Hippocampal formation (tissue), 2 donors: ENCODE measurements around the gene SHISA5.
A peak's percentile ranks its signal among the peaks of the same experiment; 100 is the strongest.
"Not testable (repeated sequence)": the region's sequence is repeated elsewhere in the genome, so short reads cannot be mapped to it uniquely, and the experiment has no call there.

Experiments used
- DNase-seq, 2 donors: peaks; one replicate each; lab custom pipeline; 2025; lab: John Stamatoyannopoulos, UW

Gene SHISA5

DNA sequence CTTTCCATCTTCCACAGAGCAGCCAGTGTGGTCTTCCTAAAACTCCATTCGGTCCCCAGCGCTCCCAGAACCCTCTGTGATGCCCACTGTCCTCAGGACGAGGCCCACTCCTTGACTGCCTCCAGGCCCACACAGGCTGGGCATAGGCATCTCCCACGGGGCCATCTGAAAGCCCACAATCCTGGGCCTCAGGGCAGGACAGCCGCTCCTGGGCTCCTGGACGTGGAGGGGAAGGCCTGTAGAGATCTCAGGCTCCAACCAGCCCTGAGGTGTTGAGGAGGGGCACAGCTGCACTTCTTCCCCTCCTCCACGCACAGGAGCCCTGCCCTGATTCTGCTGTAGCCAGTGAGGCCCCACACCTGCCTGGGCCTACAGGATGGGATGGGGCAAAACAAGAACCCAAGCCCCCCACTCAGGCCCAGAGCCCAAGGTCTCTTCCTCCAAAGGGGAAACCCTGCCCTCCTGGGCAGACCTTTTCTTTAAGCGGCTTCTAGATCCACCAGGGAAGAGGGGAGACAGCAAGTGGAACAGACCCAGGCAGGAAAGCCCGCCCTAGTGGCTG, 25.9 kb downstream of the SHISA5 start:
- DNase-seq = no peak

DNA sequence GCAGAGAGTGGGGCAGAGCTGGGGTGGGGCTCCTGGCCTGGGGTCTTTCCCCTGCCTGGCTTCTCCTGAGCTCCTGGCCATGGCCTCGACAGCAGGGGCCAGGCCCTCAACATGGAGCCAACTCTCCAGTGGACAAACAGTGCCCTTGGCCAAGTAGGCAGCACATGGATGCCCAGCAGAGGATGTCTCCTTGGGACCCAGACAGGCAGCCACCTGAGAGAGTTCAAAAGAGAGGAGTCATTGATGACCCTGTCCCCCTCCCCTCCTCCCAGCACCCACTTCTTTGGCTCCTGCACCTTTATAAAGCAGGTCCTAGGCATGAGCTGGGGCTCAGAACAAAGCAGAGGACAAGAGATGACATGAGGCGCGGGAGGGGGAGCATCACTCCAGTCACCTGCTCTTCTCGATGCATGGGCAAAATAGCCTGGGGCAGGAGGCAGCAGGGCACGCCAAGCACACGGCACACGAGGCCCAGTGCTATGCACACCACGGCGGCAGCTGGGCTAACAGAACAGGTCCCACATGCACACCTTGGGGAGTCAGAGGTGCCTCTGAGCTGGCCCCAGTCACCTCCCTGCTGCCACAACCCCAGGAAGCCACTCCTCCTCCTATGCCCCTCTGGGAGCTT, 27.4 kb downstream of the SHISA5 start:
- no peak for DNase-seq

DNA sequence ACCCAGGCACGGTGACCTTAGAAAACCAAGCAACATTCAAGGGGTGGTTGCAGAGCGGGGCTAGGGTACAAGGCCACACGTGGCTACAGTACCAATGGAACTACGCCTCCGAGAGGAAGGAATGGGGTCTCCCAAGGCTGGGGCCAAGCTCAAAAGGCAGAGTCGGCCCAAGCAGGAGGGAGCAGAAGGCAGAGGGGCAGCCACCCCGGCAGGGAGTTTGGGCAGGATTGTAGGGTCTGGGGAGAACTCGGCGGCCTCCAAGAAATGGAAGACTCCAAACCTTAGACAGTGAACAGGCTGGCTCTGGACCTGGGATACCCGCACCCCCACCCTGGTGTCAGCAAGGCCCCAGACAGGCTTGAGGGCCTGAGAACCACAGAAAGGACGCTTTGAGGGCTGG, 28.8 kb downstream of the SHISA5 start:
- DNase-seq = no peak

DNA sequence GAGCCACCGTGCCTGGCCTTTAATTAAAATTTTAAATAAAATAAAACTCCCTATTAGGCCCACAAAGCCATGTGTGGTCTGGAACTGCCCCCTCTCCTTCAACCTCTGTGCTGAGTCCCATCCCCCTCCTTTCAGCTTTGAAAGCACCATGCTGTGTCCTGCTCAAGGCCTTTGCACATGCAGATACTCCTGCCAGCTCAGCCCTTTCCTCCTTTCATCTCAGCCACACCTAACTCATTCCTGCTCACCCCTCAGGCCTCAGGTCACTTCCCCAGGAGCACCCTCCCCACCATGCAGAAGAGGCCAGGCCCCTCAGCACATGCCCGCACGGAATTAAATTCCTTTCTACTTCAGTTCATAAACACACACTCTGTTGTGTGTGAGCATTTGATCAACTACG, 29.4 kb downstream of the SHISA5 start:
- no peak for DNase-seq

DNA sequence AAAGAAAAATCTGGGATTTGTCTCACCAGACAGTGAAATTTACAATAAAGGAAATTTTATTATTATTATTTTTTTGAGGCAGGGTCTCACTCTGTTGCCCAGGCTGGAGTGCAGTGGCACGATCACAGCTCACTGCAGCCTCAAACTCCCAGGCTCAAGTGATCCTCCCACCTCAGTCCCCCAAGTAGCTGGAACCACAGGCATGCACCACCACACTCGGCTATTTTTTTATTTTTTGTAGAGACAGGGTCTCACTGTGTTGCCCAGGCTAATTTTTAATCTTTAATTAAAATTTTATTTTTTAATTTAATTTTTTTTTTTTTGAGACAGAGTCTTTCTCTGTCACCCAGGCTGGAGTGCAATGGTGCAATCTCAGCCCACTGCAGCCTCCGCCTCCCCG, 29.9 kb downstream of the SHISA5 start:
- DNase-seq = not testable (repeated sequence)

DNA sequence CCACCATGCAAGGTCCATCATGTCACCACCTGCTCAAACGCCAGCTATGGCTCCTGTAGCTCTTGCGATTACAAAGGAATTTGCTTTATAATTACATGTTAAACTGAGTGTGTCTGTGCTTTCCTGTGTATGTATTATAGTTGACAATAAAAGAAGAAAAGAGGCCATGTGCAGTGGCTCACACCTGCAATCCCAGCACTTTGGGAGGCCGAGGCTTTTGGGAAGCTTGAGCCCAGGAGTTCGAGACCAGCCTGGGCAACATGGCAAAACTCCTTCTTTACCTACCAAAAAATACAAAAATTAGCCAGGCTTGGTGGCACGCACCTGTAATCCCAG, 30.4 kb downstream of the SHISA5 start:
- no peak for DNase-seq

DNA sequence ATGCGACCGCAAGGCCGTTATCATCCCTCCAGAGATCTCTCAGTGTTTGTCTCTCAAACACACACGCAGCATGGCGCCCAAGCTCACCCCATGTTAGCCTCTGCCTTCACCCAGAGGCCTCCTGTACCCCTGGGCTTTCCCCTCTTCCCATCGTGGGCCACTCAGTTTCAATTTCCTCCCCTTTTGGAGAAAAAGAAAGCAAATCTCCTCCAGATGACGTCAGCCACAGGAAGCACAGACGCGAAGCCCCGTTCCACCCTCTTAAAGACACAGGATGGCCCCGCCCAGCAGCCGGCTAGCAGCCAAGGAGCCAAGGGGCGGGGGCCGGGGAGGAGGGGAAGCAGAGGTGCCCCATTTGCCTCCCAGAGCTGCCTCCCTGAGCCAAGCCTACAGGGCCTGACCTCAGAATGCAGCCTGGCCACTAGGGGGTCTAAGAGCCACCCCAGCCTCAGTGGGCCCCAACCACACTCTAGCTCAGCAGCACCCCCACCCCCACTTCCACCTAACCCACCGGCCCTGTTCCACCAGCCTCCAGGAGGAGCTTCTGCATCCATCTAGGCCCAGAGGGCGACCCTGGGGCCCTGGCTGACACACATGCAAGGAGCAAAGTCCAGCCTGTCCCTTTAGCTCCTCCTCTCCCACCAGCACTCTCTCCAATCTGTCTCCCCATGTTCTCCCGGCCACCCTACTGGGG, 30.9 kb downstream of the SHISA5 start:
- DNase-seq = peak; percentile 77 to 78

DNA sequence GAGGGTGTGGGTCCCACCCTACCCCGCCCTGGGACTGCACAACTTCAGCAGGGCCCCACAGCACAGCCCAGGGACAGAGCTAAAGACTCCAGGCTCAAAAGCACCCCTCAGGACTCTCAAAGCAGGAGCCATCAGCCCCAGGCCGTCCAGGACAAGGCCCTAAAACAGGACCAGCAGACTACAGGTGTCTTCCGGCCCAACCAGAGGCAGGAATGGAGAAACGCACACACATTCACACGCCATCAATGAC, 31.4 kb downstream of the SHISA5 start:
- no peak for DNase-seq

DNA sequence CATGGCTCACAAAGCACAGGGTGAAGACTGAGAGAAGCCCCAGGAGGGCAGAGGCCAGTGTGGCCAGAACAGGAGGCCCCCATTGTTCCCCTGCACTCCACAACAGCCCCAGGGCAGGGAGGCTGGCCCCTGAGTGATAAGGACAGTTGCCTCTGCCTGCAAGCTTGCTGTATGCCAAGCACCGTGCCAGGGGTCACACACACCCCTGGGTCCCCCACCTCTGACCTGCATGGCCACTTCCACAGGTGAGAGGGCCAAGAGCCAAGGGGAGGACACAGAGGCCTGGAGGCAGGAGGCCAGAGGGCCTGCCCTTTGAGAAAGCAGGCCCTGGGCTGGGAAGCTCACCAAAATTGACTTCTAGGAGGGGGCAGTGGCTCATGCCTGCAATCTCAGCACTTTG, 33.7 kb downstream of the SHISA5 start:
- no peak for DNase-seq

DNA sequence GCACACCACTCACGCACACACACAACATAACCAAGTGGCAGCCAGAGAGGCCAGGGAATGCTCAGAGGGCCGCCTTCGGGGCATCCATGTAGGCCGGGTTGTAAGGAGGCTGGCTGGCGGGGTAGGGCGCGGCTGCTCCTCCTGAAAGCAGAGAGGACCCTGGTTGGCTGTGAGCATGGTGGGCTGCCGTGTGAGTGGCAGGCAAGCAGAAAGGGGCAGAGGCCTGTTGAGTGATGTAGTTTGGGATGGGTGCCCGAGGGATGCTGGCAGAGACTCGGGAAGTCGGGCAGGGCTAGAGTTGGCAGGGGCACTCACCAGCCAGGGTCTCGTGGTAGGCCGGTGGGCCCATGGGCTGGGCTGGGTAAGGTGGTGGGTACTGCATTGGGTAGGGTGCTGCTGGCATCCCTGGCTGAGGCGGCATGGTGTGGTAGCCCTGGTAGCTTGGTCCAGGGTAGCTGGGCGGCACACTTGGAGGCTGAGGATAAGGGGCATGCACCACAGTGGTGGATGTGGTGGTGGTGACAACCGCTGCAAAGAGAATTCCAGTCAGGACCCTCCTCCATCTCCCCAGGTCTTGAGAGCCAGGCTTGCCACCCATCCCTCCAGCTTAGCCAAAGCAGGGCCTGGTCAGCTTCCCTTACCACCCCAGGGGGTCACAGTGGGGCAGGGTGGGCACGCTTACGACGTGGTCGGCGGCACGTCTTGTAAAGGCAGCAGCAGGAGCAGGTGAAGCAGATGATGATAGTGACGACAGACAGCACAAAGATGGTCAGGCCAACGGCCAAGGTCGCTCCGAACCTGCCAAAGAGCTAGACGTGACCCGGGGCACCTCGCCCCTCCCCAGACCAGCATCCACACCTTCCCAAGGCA, 34.7 kb downstream of the SHISA5 start:
- no peak for DNase-seq

DNA sequence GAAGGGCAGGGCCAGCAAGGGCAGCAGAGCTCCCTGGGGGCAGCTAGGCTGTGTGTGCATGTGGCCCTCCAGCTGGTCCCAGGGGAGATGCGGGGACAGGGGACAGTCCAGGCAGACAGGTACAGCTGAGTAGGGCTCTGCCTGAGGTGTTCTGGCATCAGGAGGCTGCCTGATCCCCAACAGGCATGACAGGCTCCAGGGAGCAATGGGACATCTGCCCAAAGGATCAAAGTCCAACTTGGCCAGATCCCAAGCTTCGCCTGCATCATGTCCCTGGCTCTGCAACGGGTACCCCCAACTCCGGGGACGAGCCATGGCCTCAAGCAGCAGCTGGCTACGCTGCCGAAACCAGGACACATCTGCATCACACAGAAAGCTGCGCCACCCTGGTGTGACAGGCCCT, 35.6 kb downstream of the SHISA5 start:
- DNase-seq = no peak

DNA sequence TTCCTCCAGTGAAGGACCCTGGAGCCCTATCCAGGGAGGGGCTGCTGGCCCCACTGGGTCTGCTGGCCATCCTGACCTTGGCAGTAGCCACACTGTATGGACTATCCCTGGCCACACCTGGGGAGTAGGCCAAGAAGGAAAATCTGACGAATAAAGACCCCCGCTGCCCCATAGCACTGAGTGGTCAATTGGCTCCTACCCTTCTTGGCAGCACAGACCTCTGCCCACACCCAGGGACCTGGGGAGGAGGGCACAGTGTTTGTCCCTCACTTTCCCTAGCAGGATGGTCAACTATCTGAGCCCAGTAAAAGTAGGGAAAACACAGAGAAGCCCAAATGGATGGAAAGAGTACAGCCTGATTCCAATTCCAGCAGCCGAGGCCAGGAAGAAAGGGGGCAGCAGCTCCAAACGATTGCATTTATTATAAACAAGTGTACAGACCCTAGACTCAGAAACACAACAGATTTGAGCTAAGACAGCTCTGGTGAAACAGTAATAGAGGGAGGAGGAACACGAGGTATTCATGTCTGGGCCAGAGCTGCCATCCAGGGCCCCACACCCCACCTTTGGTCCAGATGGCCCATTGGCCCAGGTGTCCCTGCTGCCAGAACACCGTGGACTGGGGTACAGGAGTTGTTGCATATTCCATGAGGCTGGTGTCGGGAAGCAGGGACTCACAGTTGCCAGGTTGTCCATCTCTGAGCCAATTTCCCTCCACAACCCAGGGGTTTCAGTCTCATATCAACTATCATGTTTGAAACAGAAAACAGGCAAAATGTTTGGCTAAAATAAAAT, 36.3 kb downstream of the SHISA5 start:
- no peak for DNase-seq

DNA sequence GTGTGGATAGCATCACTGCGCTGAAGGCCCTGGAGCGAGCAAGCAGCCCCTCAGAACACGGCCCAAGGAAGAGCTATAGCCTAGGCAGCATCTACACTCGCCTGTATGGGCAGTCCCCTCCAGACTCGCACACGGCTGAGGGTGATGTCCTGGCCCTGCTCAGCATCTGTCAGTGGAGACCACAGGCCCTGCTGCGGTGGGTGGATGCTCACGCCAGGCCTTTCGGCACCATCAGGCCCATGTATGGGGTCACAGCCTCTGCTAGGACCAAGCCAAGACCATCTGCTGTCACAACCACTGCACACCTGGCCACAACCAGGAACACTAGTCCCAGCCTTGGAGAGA, 36.9 kb downstream of the SHISA5 start:
- DNase-seq = no peak

DNA sequence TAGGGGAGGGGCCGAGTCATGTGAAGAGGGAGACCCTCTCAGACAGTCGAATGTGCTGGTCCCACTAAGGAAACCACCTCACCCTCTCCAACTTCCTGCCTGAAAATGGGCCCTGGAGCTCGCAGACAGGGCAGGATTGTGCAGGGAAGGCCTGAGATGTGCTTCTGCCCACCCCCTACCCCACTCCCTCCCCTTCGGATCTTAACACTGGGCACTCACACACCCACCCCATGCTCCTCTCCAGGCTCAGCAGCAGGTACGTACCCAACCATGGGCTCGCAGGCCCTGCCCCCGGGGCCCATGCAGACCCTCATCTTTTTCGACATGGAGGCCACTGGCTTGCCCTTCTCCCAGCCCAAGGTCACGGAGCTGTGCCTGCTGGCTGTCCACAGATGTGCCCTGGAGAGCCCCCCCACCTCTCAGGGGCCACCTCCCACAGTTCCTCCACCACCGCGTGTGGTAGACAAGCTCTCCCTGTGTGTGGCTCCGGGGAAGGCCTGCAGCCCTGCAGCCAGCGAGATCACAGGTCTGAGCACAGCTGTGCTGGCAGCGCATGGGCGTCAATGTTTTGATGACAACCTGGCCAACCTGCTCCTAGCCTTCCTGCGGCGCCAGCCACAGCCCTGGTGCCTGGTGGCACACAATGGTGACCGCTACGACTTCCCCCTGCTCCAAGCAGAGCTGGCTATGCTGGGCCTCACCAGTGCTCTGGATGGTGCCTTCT, 37.4 kb downstream of the SHISA5 start:
- no peak for DNase-seq

DNA sequence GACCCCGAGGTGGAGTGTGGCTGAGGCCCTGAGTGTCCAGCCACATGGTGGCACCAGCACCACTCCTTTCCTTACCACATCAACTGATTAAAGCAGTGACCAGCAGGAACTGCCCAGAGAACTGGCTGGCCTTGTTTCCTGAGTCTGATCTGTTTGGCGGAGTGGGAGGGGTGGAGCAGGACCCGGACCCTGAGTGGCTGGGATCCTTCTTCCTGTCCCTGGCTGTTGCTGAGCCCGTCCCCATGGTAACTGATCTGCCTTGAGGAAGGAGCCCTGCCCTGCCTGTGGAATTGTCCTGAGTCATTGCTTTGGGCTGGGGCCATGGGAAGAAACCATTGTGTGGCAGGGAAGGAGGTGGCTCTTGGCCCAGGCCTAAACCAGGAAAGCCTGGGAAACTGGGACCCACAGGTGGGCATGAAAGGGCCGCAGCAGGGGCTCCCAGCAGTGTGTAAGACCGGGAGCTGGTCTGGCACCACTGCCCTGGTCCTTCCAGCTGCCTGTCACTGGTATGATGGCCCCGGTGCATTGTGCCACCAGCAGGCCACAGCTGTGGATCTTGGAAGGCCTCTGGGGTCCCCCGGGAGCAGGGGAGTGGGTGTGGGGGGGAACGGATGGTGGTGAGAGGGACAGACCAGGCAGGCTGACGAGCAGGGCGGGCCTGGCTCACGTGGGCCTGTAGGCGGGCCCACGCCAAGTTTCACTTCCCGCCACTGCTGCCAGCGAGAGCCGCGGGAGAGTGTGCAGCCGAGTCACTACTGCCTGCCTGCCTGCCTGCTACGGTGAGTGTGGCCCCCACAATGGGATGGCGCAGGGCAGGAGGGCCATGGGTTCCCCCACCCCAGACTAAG, 38.2 kb downstream of the SHISA5 start:
- DNase-seq = peak; percentile 95 to 99

DNA sequence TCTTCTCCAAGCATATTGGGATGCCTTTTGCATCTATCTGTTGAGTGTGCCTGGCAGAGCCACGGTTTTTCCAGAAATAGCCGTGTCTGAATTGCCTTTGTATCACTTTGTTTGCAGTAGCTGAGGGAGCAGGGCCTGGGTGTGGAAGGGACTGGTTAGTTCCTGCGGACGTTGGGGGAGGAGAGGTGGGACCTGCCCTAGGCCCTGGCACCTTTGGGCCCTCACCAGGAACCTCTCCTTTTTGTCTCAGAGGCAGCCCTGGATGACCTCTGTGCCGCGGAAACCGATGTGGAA, 38.8 kb downstream of the SHISA5 start:
- DNase-seq = no peak

DNA sequence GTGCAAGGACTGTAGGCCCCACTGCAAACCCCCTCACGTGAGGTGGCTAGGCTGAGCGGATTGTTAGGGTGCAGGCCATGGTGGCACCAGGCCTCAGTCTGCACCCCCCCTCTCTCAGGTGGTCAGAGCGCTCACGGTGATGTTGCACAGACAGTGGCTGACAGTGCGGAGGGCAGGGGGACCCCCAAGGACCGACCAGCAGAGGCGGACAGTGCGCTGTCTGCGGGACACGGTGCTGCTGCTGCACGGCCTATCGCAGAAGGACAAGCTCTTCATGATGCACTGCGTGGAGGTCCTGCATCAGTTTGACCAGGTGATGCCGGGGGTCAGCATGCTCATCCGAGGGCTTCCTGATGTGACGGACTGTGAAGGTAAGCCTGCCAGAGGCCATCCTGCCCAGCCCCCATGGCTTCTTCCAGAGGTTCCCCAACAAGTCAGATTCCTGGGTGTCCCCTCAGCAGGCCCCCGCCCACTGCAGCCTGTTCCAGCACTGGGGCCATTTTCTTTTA, 39.2 kb downstream of the SHISA5 start:
- DNase-seq = no peak

DNA sequence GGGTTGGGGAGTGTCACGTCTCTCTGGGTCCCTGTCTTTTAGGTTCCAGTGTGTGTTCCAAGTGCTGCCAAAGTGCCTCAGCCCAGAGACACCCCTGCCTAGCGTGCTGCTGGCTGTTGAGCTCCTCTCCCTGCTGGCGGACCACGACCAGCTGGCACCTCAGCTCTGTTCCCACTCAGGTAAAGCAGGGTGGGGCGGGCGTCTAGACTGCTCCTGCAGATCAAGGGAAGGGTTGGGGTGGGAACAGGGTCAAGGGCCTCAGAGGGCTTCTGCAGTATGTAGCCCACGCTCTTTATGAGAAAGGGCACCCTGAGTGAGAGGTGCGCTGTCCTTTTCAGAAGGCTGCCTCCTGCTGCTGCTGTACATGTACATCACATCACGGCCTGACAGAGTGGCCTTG, 40.3 kb downstream of the SHISA5 start:
- no peak for DNase-seq

DNA sequence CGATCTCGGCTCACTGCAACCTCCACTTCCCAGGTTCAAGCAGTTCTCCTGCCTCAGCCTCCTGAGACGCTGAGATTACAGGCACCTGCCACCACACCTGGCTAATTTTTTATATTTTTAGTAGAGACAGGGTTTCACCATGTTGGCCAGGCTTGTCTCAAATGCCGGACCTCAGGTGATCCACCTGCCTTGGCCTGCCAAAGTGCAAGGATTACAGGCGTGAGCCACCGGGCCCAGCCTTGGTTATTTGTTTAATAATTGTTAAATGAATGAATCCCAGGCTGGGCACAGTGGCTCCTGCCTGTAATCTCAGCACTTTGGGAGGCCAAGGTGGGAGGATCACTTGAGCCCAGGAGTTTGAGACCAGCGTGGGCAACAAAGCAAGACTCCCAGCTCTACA, 42.2 kb downstream of the SHISA5 start:
- DNase-seq = not testable (repeated sequence)

DNA sequence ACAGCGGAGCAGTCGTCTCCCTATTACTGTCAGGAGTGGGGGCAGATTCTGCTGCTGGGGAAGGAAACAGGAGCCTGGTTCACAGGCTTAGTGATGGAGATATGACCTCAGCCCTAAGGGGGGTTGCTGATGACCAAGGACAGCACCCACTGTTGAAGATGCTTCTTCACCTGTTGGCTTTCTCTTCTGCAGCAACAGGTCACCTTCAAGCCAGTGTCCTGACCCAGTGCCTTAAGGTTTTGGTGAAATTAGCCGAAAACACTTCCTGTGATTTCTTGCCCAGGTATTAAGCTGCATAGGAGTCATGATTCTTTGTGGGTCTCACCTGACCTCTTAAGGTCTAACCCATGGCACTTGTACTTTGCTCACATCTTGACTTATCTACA, 43.5 kb downstream of the SHISA5 start:
- DNase-seq = no peak
